Aorta (tissue), 5 donors: ENCODE data around the gene NR2F1-AS1. TPM values are rescaled to one million over a fixed set of nuclear protein-coding genes. Genes with fewer than 3 reads are reported as not detected.

Experiments used
- ATAC-seq: fragments of 200-7000 bp; cut with Tn5 transposase; one replicate; pipeline ENCODE4 v1.9.1; 2022; ENCODE audit warnings: moderate library complexity; ENCODE audit not compliant: low FRiP score
- DNase-seq, 2 donors: peaks; one replicate each; pipeline ENCODE4 v3.0.0-alpha.2; 2020
- H3K27ac ChIP-seq, 2 donors: one replicate each; pipeline ENCODE4 v1.5.1; 2013; ENCODE audit warnings: low read length in 2 of 2, mild to moderate bottlenecking in 2 of 2, moderate library complexity in 2 of 2, control low read depth in 1 of 2, inconsistent platforms in 1 of 2, low read depth in 1 of 2
- H3K27me3 ChIP-seq, 2 donors: one replicate each; pipeline ENCODE4 v1.6.1; 2013; ENCODE audit warnings: control low read depth in 1 of 2, low read length in 1 of 2, mild to moderate bottlenecking in 1 of 2, moderate library complexity in 1 of 2; ENCODE audit not compliant: insufficient read depth in 2 of 2, control insufficient read depth in 1 of 2
- H3K36me3 ChIP-seq, 2 donors: one replicate each; pipeline ENCODE4 v1.6.1; 2013; ENCODE audit warnings: control low read depth in 1 of 2, low read length in 1 of 2, mild to moderate bottlenecking in 1 of 2; ENCODE audit not compliant: insufficient read depth in 2 of 2, control insufficient read depth in 1 of 2
- H3K4me1 ChIP-seq, 2 donors: one replicate each; pipeline ENCODE4 v1.6.1; 2013; ENCODE audit warnings: low read length in 2 of 2, control low read depth in 1 of 2, mild to moderate bottlenecking in 1 of 2, moderate library complexity in 1 of 2; ENCODE audit not compliant: insufficient read depth in 2 of 2, control insufficient read depth in 1 of 2
- H3K4me3 ChIP-seq, 2 donors: one replicate each; pipeline ENCODE4 v1.5.1; 2013; ENCODE audit warnings: low read length in 2 of 2, control low read depth in 1 of 2, mild to moderate bottlenecking in 1 of 2
- H3K9me3 ChIP-seq: one replicate; pipeline ENCODE4 v1.6.1; 2013; ENCODE audit warnings: mild to moderate bottlenecking, low read length; ENCODE audit not compliant: control insufficient read depth
- WGBS, 2 donors: extraction: QIAGEN DNeasy Blood & Tissue Kit; methylation state at CpG; one replicate each; pipeline ENCODE4 v1.1.7; 2013; 5-methylcytosine and 5-hydroxymethylcytosine counted together
- intact Hi-C, 2 donors: fragments of 100-400 bp; cut with DNase I; formaldehyde crosslinking; loops; one replicate each; pipeline versions ENCODE4 v1.14.2 to v1.15.0; 2022
- polyA plus RNA-seq, 2 donors: library from polyadenylated mRNA; stranded (reverse); fragments of 200-250 nt; gene quantifications; one replicate each; pipeline ENCODE4 v1.2.3, GENCODE V29; 2013
- total RNA-seq, 2 donors: library from RNA; stranded (reverse); fragmentation: NEBNext Ultra II Directional; extraction: Animal tissue kit (Norgen Biotek cat#: 25700); gene quantifications; one replicate each; pipeline ENCODE4 v1.2.1, GENCODE V29; 2021
- donor health status: healthy with polysubstance abuse.
- donor health status: Bipolar disorder and iron deficiency.
- donor health status: DM: no; HTN: no; CAD: no.
- donor health status: DM: no; HTN: no; CAD: no.
- donor health status: DM: yes; HTN: yes; CAD: no.

The NR2F1-AS1 gene
- total and polyA plus RNA-seq, 4 donors = 0.08 to 16.8 (median 5.2) TPM

DNA sequence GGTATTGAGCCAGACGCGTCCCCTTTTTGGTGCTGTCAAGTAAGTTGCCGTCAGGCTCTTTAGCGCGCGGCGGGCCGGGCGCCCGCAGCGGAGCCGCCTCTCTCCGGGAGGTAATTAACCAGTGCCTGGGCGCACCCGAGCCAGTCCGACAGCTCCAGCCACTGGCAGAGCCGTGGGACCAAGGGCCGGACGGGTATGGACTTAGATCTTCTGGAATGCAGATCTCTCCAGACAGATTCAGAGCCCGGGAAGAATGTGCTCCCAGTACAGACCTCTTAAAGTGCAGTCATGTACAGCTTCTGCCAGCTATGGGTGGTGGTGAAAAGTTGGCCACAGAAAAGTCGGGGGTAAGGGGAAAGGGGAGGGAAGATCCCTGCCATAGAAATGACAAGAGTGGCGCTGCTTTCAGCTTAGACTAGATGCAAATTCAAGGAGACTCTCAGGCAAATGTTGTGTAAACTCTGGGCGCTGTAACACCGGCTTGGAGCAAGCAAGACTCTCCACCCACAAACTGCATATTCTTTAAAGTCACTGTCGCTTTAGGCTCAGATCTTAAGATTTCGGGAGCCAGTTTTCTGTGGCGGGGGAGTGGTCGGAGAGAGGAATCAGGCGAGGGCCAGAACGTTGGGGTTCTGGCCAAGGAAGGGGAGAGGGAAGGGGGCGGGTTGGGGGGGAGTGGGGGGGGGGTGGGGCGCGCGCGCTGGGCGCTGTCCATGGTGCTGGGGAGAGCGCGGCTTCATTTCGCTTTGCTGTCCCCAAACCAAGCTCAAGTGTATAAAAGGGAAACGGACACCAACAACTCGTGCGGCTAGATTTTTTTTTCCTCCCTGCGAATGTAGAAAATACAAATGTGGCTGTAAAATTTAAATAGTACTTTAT, 31.2 kb upstream of the NR2F1-AS1 start:
- no peaks in the 10 kb centered on the region for H3K36me3 ChIP-seq
- DNase-seq = no peak
- intact Hi-C loops = no loop called here
- H3K9me3 ChIP-seq = no peaks in the 10 kb centered on the region
- no peak overlapping the region for H3K4me3 ChIP-seq
- ATAC-seq = no peak
- H3K27me3 ChIP-seq = peaks cover 0 to 2% of the 10 kb centered on the region in 2 donors
- no peak overlapping the region for H3K27ac ChIP-seq
- WGBS, 2 donors = 3% methylated on average over 38 to 43 of the region's 43 CpGs
- no peaks in the 10 kb centered on the region for H3K4me1 ChIP-seq

DNA sequence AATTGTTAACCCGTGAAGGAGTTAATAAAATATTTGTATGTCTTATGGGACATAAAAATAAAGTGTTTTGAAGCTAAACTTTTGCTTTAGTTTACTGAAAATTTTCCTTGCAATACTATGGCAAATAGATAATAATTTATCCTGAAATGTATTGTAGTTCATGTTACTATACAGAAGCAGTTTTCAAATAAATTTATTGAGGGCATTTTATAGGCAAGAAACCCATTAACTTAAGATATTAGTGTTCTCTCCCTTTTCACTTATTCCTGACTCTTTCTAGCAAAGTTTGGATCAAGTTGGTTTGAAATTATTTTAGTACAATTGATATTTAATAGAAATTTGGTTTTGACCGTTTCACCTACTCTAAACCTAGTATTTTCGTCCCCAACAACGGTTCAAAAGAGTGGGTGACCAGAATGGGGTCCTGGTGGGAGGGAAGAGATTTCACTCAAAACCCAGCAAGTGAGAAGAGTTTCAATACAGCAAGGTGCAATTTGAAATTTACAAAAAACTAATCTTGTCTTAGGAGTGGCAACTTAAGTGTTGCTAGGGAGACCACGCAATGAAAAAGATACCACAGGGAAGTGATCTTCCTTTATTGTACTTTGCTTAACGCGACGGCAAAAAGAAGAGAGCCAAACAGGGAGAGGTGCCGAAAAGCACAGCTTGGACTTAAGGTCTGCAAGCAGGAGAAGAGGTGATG, 30.4 kb upstream of the NR2F1-AS1 start:
- Histone ChIP-seq H3K9me3 (no peaks in the 10 kb centered on the region), H3K27ac (no peak overlapping the region), H3K27me3 (peaks cover 0 to 2% of the 10 kb centered on the region in 2 donors), H3K36me3 (no peaks in the 10 kb centered on the region), H3K4me1 (no peaks in the 10 kb centered on the region), H3K4me3 (no peak overlapping the region)
- ATAC-seq (no peak), DNase-seq (no peak)
- intact Hi-C loops = no loop called here
- WGBS, 2 donors = 10 to 11% methylated on average over 9 of the region's 9 CpGs

- WGBS, 2 donors = 11 to 15% methylated on average over 17 of the region's 17 CpGs
- Histone ChIP-seq H3K4me3 (no peak overlapping the region), H3K27ac (no peak overlapping the region), H3K27me3 (peaks cover 0 to 2% of the 10 kb centered on the region in 2 donors), H3K4me1 (no peaks in the 10 kb centered on the region), H3K9me3 (no peaks in the 10 kb centered on the region), H3K36me3 (no peaks in the 10 kb centered on the region)
- ATAC-seq (no peak), DNase-seq (no peak)
- intact Hi-C loops = no loop called here
Measured at GRCh38 chr5:93610581-93611272, 29.7 kb upstream of the NR2F1-AS1 start.

DNA sequence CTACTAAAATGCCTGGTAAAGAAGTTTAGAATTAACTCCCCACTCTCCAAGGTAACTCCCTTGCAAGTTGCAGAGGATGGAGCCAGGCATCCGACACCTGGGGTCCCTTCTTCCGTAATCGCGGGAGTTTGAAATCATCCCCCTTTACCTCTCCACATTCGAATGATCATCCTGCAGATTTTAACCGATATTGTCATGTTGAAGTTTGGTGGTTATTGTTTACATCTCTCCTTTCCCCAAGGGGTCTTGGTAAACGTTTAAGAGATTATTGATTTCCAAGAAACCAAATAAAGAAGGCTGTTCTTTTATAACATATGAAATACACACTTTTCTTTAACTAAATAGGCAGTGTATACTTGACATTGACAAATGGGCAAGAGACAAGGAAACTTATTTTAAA, 28.7 kb upstream of the NR2F1-AS1 start:
- Histone ChIP-seq H3K4me1 (no peaks in the 10 kb centered on the region), H3K9me3 (no peaks in the 10 kb centered on the region), H3K36me3 (no peaks in the 10 kb centered on the region), H3K4me3 (no peak overlapping the region), H3K27me3 (peaks cover 0 to 2% of the 10 kb centered on the region in 2 donors), H3K27ac (no peak overlapping the region)
- WGBS, 2 donors = 10% methylated on average over 7 of the region's 7 CpGs
- DNase-seq (no peak), ATAC-seq (no peak)
- intact Hi-C loops = loop anchor here (10.0 kb wide), 2 partner anchors 285 to 305 kb away; no protein-coding TSS in a partner anchor

DNA sequence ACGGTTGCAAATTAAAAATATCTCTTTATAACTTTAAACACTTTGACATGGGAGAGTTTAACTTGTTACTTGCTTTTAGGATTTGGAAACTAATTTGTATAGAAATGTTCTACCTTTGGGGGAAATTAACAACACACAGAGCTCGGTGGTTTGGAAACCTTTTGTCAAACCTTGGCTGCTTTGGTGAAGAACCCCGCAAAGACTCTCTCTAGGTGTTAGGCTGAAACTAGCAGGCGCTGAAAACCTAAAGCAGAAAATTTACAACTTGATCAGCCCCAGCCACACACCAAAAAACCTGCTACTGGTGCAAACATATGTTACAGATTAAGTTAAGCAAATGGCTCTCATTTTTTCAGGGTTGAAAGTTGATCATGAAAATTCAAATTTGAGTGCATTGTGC, 27.8 kb upstream of the NR2F1-AS1 start:
- H3K4me3 ChIP-seq = no peak overlapping the region
- no peak for ATAC-seq
- H3K27me3 ChIP-seq = peaks cover 0 to 2% of the 10 kb centered on the region in 2 donors
- H3K9me3 ChIP-seq = no peaks in the 10 kb centered on the region
- H3K36me3 ChIP-seq = no peaks in the 10 kb centered on the region
- DNase-seq = no peak
- H3K27ac ChIP-seq = no peak overlapping the region
- intact Hi-C loops = loop anchor here (10.0 kb wide), 2 partner anchors 286 to 306 kb away; no protein-coding TSS in a partner anchor
- 16 to 28% methylated on average over 4 of the region's 4 CpGs for WGBS, 2 donors
- H3K4me1 ChIP-seq = no peaks in the 10 kb centered on the region

GRCh38 chr5:93607367-93608258, 26.6 kb upstream of the NR2F1-AS1 start:
- intact Hi-C loops = loop anchor here (10.0 kb wide), 2 partner anchors 287 to 307 kb away; no protein-coding TSS in a partner anchor
- DNase-seq = no peak
- H3K27me3 ChIP-seq = peaks cover 0 to 3% of the 10 kb centered on the region in 2 donors
- H3K36me3 ChIP-seq = no peaks in the 10 kb centered on the region
- no peak overlapping the region for H3K4me3 ChIP-seq
- peak; percentile 78 for ATAC-seq
- no peaks in the 10 kb centered on the region for H3K4me1 ChIP-seq
- H3K9me3 ChIP-seq = no peaks in the 10 kb centered on the region
- WGBS, 2 donors = 5 to 7% methylated on average over 19 of the region's 19 CpGs
- no peak overlapping the region for H3K27ac ChIP-seq

- DNase-seq (no peak), ATAC-seq (no peak)
- Histone ChIP-seq H3K4me3 (no peak overlapping the region), H3K4me1 (no peaks in the 10 kb centered on the region), H3K9me3 (peaks cover 2% of the 10 kb centered on the region), H3K36me3 (no peaks in the 10 kb centered on the region), H3K27ac (no peak overlapping the region), H3K27me3 (peaks cover 0 to 7% of the 10 kb centered on the region in 2 donors)
- intact Hi-C loops = loop anchor here (10.0 kb wide), 2 partner anchors 288 to 308 kb away; no protein-coding TSS in a partner anchor
Measured at GRCh38 chr5:93606382-93606752, 25.3 kb upstream of the NR2F1-AS1 start.
